GM19438 (cell line): ENCODE measurements around the gene GJD3.

Experiments
- ATAC-seq: cut with Tn5 transposase; IDR thresholded peaks from one replicate; pipeline ENCODE4 v1.9.1; 2021; ENCODE audit warnings: low read depth; ENCODE audit not compliant: unreplicated experiment

Gene GJD3

GRCh38 chr17:40315206-40315605 lies 49.3 kb downstream of the GJD3 start:
- ATAC-seq: no peak

GRCh38 chr17:40314584-40314956 lies 50.0 kb downstream of the GJD3 start:
- no peak for ATAC-seq

- no peak for ATAC-seq
These were observed 50.6 kb downstream of the GJD3 start for GRCh38 chr17:40313668-40314583.
